Renal pelvis (tissue), 4 donors: ENCODE results near the gene ACSF3. TPM values are rescaled to one million over a fixed set of nuclear protein-coding genes. Genes with fewer than 3 reads are reported as not detected.

Experiments used
- DNase-seq: peaks from one replicate; pipeline ENCODE4 v3.0.0-alpha.2; 2013
- polyA plus RNA-seq, 3 donors: library from polyadenylated mRNA; unstranded; fragments of 120-200 nt; gene quantifications; one replicate each; pipeline ENCODE4 v1.2.1, GENCODE V29; 2013; ENCODE audit not compliant: insufficient read length in 3 of 3

The ACSF3 gene
- polyA plus RNA-seq, 3 donors = 28.5 to 43.3 (median 37.1) TPM

DNA sequence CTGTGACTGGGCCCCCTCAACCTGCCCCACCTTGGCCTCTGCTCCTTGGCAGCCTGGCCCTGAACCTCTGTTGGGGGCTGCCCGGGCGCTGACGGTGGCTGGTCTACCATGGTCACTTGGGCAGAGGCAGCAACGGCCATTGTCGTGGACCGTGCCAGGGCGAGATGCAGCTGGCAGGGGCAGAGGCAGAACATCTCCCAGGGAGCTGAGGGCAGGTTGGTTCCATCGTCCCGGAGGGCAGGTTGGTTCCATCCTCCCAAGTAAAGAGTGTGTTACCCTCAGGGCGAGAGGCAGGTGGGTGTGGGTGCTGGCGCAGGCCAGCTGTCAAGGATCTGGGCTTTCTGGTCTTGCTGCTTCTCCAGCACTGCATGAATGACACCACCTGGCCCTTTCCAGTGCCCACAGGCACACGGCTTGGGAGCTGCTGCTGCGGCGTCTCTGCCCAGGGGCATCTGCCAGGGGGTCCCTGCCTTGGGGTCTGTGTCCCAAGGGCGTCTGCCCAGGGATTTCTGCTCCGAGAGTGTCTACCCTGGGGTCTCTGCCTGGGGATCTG, 12.0 kb downstream of the ACSF3 start:
- no peak for DNase-seq

- DNase-seq = no peak
Measured at GRCh38 chr16:89106533-89107202, 13.0 kb downstream of the ACSF3 start.

DNA sequence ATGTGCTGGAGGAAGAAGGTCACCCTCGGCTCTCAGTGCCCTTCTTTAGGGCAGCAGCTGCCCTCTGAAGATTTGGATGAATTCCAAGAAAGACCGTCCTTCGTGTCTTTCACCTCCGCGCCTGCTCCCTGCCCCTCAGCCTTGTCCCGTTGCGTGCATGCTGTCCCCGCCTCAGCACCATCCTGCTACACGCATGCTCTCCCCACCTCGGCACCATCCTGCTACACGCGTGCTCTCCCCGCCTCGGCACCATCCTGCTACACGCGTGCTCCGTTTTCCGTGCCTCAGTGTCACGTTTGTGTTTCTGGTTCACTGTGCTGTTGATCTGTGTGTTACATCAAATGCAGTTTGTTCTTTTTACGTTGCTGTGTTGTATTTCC, 13.5 kb downstream of the ACSF3 start:
- no peak for DNase-seq

GRCh38 chr16:89108416-89108815, 14.8 kb downstream of the ACSF3 start:
- no peak for DNase-seq

DNA sequence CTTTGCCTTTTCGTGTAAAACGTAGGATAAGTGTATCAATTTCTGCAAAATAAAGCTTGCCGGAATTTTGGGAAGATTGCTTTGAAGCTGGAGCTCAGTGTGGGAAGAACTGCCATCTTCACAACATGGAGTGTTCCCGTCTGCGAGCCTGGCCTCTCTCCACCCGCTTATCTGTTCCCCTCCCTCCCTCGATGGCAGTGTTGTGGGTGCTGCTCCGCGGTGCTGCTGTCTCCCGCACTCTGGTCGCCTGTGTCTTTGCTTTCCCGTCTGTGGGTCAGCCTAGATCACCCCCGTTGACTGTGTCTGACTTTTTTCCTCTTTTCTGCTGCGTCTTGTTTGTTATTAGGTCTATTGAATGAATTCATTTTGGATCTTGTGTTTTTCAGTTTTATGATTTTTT, 17.0 kb downstream of the ACSF3 start:
- no peak for DNase-seq

DNA sequence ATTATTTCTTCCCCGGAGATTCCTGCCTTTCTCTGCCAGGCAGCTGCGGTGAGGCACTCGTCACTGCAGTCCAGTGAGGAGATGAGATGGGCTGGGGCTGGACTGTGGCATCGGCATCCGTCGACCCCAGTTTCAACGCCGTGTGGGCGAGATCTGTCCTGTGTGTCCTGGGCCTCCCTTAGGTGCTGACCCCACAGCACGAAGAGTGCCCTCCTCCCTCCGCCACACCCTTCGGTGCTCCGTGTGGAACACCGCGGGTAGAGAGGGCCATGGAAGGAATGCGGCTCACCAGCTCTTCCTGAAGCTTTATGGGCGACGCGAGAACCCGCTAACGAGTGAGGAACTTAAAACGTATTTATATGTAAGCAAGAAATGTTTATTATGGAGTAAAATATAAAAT, 17.6 kb downstream of the ACSF3 start:
- DNase-seq = no peak

DNA sequence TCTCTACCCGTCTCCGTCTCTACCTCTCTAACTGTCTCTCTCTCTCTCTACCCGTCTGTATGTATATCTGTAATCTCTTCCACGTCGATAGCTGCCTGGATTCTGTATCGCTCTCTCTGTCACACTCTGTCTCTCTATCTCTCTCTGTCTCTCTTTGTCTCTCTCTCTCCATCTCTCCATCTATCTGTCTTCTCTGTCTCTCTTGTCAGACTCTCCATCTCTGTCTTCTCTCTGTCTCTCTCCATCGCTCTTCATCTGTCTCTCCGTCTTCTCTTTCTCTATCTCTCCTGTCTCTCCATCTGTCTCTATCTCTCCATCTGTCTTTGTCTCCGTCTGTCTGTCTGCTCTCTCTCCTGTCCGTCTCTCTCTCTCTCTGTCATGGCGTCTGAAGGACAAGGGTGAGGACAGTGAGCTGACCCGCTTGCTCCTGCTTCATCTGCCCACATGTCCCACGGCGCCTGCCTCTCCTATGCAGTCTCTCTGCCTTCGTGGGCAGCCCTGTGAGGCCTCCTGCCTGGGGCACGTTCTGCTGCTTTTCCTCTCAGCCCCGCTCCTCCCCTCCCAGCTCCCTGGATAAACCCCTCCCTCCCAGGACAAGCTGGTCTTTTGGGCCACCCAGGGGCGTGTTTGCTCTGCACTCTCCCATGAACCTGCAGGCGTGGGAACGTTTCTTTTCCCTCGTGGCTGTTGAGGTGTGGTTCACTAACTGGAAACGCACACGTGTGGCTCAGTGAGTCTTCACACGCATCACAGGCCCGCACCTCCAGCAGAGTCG, 18.9 kb downstream of the ACSF3 start:
- DNase-seq = no peak

- no peak for DNase-seq
Measured at GRCh38 chr16:89113152-89113547, 19.5 kb downstream of the ACSF3 start.

GRCh38 chr16:89113661-89114060, 20.0 kb downstream of the ACSF3 start:
- no peak for DNase-seq

- DNase-seq = no peak
Measured at GRCh38 chr16:89114159-89114981, 20.7 kb downstream of the ACSF3 start.

- DNase-seq = no peak
Measured at GRCh38 chr16:89115216-89115861, 21.7 kb downstream of the ACSF3 start.

DNA sequence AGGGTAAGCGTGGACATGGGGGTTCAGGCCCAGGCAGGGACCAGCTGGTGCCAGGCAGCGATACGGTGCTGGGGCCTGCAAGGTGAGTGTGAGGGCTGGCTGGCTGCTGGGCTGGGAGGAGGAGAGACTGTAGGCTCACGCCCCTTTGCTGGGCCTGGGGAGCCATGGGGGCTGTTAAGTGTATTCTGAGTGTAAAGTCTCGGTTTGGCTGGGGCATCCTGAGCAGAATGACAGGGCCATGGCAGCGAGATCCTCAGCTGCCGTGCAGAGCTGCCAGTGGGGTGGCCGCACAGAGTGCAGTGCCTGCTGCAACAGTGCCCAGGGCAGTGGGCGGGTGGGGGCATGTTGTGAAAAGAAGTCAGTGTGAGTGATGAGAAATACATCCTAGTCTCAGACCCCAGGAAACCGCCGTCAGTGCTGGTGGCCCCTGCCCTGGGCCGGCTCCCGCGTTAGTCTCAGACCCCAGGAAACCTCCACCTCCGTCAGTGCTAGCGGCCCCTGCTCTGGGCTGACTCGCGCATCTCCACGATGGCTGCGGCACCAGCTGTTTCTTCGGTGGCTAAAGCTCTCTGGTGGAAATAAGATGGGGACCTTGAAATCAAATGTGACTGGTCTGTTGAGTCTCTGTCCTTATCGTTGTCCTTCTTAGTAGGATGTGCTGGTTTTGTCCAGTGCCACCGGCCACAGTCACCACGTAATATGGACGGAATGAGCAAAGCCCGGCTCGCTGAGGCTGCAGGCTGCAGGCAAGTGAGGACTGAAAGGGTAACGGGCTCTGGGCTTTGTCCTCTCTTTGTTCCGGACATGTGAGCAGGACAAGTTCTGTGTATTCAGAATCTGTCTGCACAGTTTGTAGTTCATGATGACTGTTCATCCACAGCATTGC, 22.9 kb downstream of the ACSF3 start:
- no peak for DNase-seq

- no peak for DNase-seq
Measured at GRCh38 chr16:89117227-89117974, 23.7 kb downstream of the ACSF3 start.

DNA sequence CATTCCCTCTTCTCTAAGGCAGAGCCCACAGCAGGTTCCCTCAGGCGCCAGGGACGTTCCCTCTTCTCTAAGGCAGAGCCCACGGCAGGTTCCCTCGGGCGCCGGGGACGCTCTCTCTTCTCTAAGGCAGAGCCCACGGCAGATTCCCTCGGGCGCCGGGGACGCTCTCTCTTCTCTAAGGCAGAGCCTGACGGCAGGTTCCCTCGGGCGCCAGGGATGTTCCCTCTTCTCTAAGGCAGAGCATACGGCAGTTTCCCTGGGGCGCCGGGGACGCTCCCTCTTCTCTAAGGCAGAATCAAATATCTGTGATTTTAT, 24.3 kb downstream of the ACSF3 start:
- no peak for DNase-seq

- no peak for DNase-seq
Measured at GRCh38 chr16:89118361-89119165, 24.9 kb downstream of the ACSF3 start.

DNA sequence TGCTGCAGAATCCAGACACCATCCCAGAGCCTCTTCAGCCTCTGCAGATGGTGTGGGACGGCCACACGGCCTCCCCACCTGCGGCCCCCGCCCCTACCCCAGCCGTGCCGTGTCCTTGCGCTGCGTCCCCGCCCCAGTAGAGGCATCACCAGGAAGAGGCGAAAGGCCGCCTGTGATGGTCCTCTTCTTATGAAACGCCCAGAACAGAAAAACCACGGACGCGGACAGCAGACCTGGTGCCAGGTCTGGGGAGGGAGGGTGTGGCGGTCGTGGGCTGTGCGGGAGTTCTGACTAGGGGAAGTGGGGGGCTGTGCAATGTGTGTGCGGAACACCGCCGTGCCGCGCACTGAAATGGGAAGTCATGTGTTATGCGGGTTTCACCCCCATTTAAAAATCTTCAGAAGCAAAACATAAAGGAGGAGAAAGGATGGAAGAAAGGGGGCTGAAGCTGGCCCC, 25.5 kb downstream of the ACSF3 start:
- no peak for DNase-seq

GRCh38 chr16:89119661-89120141, 26.0 kb downstream of the ACSF3 start:
- no peak for DNase-seq

GRCh38 chr16:89120281-89120680, 26.6 kb downstream of the ACSF3 start:
- DNase-seq = no peak

DNA sequence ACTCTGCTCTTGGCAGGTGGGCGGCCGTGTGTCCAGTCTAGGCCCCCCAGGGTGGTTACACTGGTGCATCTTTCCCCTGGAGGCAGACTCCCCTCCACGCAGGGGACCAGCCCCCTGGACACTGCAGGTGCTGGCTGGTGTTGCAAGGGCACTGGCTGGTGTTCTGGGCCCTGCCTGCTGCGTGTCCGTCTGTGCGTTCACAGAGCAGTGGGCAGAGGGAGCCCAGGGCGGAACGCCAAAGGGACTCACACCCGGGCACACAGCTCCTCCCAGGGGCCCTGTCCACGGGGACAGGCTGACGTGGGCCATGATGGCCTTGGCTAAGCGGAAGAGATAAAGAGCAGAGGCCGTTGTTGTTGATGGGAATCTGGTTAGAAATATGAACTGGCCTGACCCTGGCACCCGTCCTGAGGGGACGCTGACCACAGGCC, 27.3 kb downstream of the ACSF3 start:
- DNase-seq = no peak
